Activated naive CD4-positive, alpha-beta T cell treated with anti-CD3 and anti-CD28 coated beads, Interleukin-2, amount 10 ng/mL, durations not matched to agents 7 days and 5 days (primary cell): ENCODE data around the gene MRPL43.
"Not testable (repeated sequence)": the region's sequence is repeated elsewhere in the genome, so short reads cannot be mapped to it uniquely, and the experiment has no call there.

Experiments
- CTCF ChIA-PET: fragments of 350-600 bp; sonication (Branson Sonifier 250); formaldehyde crosslinking; loops from one replicate; lab custom pipeline; 2021; ENCODE audit warnings: antibody characterized with exemption; lab: Charles Lee
- DNase-seq: peaks from one replicate; pipeline ENCODE4 v3.0.0-alpha.2; 2020
- H3K27ac Mint-ChIP-seq: one replicate; pipeline ENCODE4 v1.8.0; 2021; ENCODE audit warnings: mild to moderate bottlenecking, moderate library complexity, mixed read lengths
- H3K27me3 Mint-ChIP-seq: one replicate; pipeline ENCODE4 v1.8.0; 2021; ENCODE audit warnings: mild to moderate bottlenecking, mixed read lengths
- H3K36me3 Mint-ChIP-seq: one replicate; pipeline ENCODE4 v1.8.0; 2021; ENCODE audit warnings: mixed read lengths
- H3K4me1 Mint-ChIP-seq: one replicate; pipeline ENCODE4 v1.8.0; 2021; ENCODE audit warnings: mixed read lengths
- H3K4me3 Mint-ChIP-seq: one replicate; pipeline ENCODE4 v1.8.0; 2021; ENCODE audit warnings: mild to moderate bottlenecking, moderate library complexity, mixed read lengths
- H3K9me3 Mint-ChIP-seq: one replicate; pipeline ENCODE4 v1.8.0; 2021; ENCODE audit warnings: mixed read lengths

Gene MRPL43

GRCh38 chr10:100978901-100979195, 8.4 kb downstream of the MRPL43 start:
- no peak overlapping the region for H3K27ac Mint-ChIP-seq
- no peaks in the 10 kb centered on the region for H3K4me1 Mint-ChIP-seq
- DNase-seq: no peak
- H3K36me3 Mint-ChIP-seq: peaks cover 4% of the 10 kb centered on the region
- H3K9me3 Mint-ChIP-seq: no peaks in the 10 kb centered on the region
- H3K27me3 Mint-ChIP-seq: no peaks in the 10 kb centered on the region
- H3K4me3 Mint-ChIP-seq: no peak overlapping the region
- CTCF ChIA-PET: no interaction called here

- H3K4me1 Mint-ChIP-seq: no peaks in the 10 kb centered on the region
- no peak overlapping the region for H3K4me3 Mint-ChIP-seq
- no peak for DNase-seq
- H3K27me3 Mint-ChIP-seq: peaks cover 2% of the 10 kb centered on the region
- H3K9me3 Mint-ChIP-seq: no peaks in the 10 kb centered on the region
- H3K27ac Mint-ChIP-seq: no peak overlapping the region
- H3K36me3 Mint-ChIP-seq: peaks cover 4% of the 10 kb centered on the region
- CTCF ChIA-PET: no interaction called here
These were observed 9.0 kb downstream of the MRPL43 start for GRCh38 chr10:100978121-100978900.

- Mint-ChIP-seq H3K4me3 (no peak overlapping the region), H3K4me1 (no peaks in the 10 kb centered on the region), H3K27me3 (peaks cover 11% of the 10 kb centered on the region), H3K36me3 (peaks cover 4% of the 10 kb centered on the region), H3K9me3 (no peaks in the 10 kb centered on the region), H3K27ac (no peak overlapping the region)
- CTCF ChIA-PET: no interaction called here
- DNase-seq: no peak
These were observed 9.9 kb downstream of the MRPL43 start for GRCh38 chr10:100977436-100977835.

DNA sequence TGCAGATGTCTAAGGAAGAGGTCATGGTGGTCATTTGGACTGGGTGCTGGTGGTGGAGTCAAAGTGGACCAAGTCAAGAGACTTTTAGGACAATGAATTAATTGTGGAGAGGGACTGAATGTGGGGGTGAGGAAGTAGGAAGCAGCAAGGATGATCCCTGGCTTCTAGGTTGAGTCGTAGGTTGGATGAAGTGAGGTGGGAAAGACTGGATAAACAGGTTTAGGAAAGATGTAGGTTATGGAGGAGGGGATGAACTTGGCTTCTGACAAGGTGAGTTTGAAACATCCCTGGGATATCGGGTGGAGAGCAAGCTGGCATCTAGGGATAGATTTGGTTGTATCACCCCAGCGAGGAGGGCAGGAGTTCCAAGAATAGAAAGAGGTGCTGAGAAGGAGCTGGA, 10.4 kb downstream of the MRPL43 start:
- Mint-ChIP-seq H3K27me3 (peaks cover 14% of the 10 kb centered on the region), H3K27ac (no peak overlapping the region), H3K9me3 (no peaks in the 10 kb centered on the region), H3K36me3 (peaks cover 2% of the 10 kb centered on the region), H3K4me3 (no peak overlapping the region), H3K4me1 (no peaks in the 10 kb centered on the region)
- DNase-seq: no peak
- CTCF ChIA-PET: interaction anchor here (1.0 kb wide), 1 partner anchor 38 kb away, joined by 5 read pairs; no protein-coding TSS in a partner anchor

DNA sequence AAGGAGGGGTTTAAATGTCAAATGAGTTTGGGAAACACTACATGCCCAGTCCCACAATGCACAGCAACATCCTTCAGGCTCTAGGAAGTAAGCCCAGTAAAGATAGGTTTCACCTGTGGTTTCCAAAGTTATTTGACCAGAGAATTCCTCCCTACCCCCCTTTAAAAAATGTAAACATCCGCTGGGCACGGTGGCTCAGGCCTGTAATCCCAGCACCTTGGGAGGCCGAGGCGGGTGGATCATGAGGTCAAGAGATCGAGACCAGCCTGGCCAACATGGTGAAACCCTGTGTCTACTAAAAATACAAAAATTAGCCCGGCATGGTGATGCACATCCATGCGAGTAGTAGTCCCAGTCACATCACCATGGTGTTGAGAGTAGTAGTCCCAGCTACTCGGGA, 11.9 kb downstream of the MRPL43 start:
- H3K9me3 Mint-ChIP-seq, H3K27ac Mint-ChIP-seq, H3K4me3 Mint-ChIP-seq, H3K4me1 Mint-ChIP-seq, H3K36me3 Mint-ChIP-seq, DNase-seq: not testable (repeated sequence)
- CTCF ChIA-PET: interaction anchor here (1.2 kb wide), 1 partner anchor 42 kb away, joined by 3 read pairs; no protein-coding TSS in a partner anchor
- peaks cover 15% of the 10 kb centered on the region for H3K27me3 Mint-ChIP-seq

DNA sequence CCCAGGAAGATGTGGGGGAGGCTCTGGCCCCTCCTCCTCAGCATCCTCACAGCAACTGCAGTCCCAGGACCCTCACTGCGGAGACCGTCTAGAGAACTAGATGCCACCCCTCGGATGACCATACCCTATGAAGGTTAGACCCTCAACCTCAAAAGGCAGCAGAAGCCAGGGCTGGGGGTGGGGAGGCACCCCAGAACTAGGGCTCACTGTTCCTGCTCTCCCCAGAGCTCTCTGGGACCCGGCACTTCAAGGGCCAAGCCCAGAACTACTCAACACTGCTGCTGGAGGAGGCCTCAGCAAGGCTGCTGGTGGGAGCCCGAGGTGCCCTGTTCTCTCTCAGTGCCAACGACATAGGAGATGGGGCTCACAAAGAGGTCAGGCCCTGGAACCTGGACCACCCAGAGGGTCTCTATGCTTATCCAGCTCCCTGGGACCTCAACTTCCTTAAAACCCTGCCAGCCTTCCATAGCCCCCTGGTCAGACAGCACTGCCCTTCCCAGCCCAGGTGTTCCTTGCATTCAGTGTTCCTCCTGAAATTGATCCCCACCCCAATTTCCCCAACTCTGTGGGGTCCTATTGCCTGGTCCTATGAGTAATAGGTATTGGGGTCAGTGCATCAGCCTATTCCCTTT, 14.3 kb downstream of the MRPL43 start:
- H3K9me3 Mint-ChIP-seq: no peaks in the 10 kb centered on the region
- H3K4me3 Mint-ChIP-seq: no peak overlapping the region
- no peaks in the 10 kb centered on the region for H3K36me3 Mint-ChIP-seq
- CTCF ChIA-PET: no interaction called here
- no peak overlapping the region for H3K27ac Mint-ChIP-seq
- no peak for DNase-seq
- H3K4me1 Mint-ChIP-seq: peaks cover 14% of the 10 kb centered on the region
- H3K27me3 Mint-ChIP-seq: peaks cover 35% of the 10 kb centered on the region

DNA sequence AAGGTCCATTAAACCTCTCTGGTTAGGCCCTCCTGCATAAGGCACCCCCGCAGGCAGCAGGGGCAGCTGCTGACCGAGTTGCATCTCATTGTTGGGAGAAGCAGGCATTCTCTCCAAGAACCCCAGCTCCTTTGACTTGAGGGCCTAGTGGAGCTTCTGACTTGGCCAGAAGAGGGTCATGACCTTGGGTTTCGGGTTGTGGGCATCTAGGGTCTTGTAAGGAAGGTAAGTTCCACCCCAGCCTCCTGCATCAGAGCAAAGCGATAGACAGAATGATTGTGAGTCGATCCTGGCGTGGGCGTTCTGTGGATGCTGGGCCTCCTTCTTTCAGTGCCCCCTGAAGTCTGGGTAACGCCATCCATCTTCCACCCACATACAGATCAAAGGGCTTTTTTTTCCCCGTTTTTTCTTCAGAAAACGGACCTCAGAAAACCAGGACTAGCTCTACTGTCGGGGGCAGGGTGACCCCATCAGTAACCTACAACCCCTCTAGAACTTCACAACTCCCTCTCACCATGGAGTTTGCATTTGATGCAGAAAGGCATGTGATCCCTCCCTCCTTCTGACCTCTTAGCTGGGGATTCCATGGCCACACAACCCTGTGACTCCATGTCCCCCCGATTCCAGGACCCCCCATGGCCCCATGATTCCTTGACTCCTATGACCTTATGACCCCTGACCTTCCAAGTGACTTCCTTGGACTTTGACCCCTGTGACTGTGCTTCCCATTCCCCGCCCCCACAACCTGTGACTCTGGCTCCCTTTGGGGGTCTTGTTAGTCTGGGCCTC, 15.0 kb downstream of the MRPL43 start:
- Mint-ChIP-seq H3K27me3 (peaks cover 35% of the 10 kb centered on the region), H3K36me3 (no peaks in the 10 kb centered on the region), H3K4me3 (no peak overlapping the region), H3K4me1 (peaks cover 14% of the 10 kb centered on the region), H3K27ac (no peak overlapping the region), H3K9me3 (no peaks in the 10 kb centered on the region)
- DNase-seq: no peak
- CTCF ChIA-PET: interaction anchor here (1.4 kb wide), 1 partner anchor 24 kb away, joined by 3 read pairs; no protein-coding TSS in a partner anchor

GRCh38 chr10:100970914-100971811, 16.1 kb downstream of the MRPL43 start:
- H3K9me3 Mint-ChIP-seq: no peaks in the 10 kb centered on the region
- H3K4me1 Mint-ChIP-seq: peaks cover 14% of the 10 kb centered on the region
- no peak overlapping the region for H3K27ac Mint-ChIP-seq
- H3K36me3 Mint-ChIP-seq: peaks cover 2% of the 10 kb centered on the region
- H3K27me3 Mint-ChIP-seq: peaks cover 35% of the 10 kb centered on the region
- H3K4me3 Mint-ChIP-seq: no peak overlapping the region
- DNase-seq: no peak
- CTCF ChIA-PET: interaction anchor here (0.8 to 1.4 kb wide), 2 partner anchors 15 to 25 kb away, joined by 3 read pairs; no protein-coding TSS in a partner anchor

- H3K27ac Mint-ChIP-seq: no peak overlapping the region
These were observed 17.0 kb downstream of the MRPL43 start for GRCh38 chr10:100970076-100970913.

DNA sequence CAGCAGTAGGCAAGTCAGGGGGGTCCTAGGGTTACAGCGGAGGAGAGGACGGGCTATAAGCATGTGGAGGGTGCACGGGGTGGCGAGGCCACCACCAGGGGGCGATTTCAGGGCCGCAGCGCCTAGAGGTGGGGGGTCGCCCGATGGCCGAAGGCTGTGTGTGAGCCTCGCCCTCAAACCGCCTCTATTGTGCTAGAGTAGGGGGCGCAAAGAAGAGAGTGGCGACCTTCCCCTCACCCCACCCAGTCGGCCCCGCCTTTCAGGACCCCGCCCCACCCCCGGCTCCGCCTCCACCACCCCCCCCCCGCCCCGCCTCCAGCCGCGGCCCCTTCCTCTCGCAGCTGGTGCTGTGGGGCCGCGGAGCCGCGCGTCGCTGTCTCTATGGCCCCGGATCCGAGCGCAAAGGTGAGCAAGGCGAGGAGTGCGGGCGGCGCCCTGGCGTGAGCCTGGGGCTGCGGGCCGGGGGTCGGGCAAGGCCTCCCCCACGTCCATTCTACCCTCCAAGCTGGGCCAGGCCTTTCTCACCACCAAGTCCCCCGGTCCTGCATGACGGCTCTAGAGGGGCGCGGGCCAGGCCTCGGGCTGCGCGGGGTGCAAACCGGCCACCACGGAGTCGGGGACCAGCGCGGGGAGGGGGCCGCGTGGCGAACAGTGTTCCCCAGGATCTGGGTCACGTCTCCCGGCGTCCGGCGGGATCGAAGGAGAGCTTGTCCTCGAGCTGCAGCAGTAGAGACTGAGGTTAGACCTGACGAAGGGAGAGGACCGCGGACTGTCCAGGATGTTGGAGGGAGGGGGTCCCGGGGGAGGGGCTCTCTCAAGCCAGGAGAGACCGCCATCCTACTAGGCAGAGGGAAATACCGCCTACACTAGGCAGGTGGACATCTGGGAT, 17.9 kb downstream of the MRPL43 start, which contains the start of gene SEMA4G:
Gene SEMA4G (plus strand): TSS at position 318 of the 889 bp plus-strand sequence. CDS start 3,409 bp downstream, outside the sequence.
- peak; percentile 66 for DNase-seq
- peaks cover 2% of the 10 kb centered on the region for H3K36me3 Mint-ChIP-seq
- H3K4me3 Mint-ChIP-seq: peak within 1 kb of the TSS; percentile 56
- H3K27me3 Mint-ChIP-seq: peaks cover 35% of the 10 kb centered on the region
- CTCF ChIA-PET: interaction anchor here (0.9 to 1.4 kb wide), 5 partner anchors 11 to 46 kb away, joined by 3 to 7 read pairs (median 4); no protein-coding TSS in a partner anchor
- H3K4me1 Mint-ChIP-seq: peaks cover 14% of the 10 kb centered on the region
- H3K27ac Mint-ChIP-seq: no peak within 1 kb of the TSS
- no peaks in the 10 kb centered on the region for H3K9me3 Mint-ChIP-seq

More at GRCh38 chr10:100970076-100970913, 17.0 kb downstream of the MRPL43 start:
- Mint-ChIP-seq H3K9me3 (no peaks in the 10 kb centered on the region), H3K27me3 (peaks cover 35% of the 10 kb centered on the region), H3K4me3 (peak overlapping the region; percentile 52), H3K4me1 (peaks cover 14% of the 10 kb centered on the region), H3K36me3 (peaks cover 2% of the 10 kb centered on the region)
- peak; percentile 47 for DNase-seq
- CTCF ChIA-PET: interaction anchor here (0.8 to 1.4 kb wide), 2 partner anchors 12 to 16 kb away, joined by 3 to 5 read pairs; no protein-coding TSS in a partner anchor

GRCh38 chr10:100968863-100969186, 18.5 kb downstream of the MRPL43 start:
- H3K4me1 Mint-ChIP-seq: peaks cover 14% of the 10 kb centered on the region
- CTCF ChIA-PET: interaction anchor here (0.7 to 1.2 kb wide), 6 partner anchors 10 to 46 kb away, joined by 3 to 7 read pairs (median 4); partner anchors contain the start of genes MRPL43 and TWNK
- no peak overlapping the region for H3K27ac Mint-ChIP-seq
- H3K4me3 Mint-ChIP-seq: peak overlapping the region; percentile 56
- peaks cover 2% of the 10 kb centered on the region for H3K36me3 Mint-ChIP-seq
- H3K9me3 Mint-ChIP-seq: no peaks in the 10 kb centered on the region
- no peak for DNase-seq
- H3K27me3 Mint-ChIP-seq: peaks cover 35% of the 10 kb centered on the region
